GM11168 (cell line): ENCODE data around the gene CMSS1.
"Not testable (repeated sequence)": the region's sequence is repeated elsewhere in the genome, so short reads cannot be mapped to it uniquely, and the experiment has no call there.

ENCODE experiments used
- in situ Hi-C: fragments of 300-500 bp; cut with MboI; formaldehyde crosslinking; loops from one replicate; pipeline ENCODE4 v1.12.0; 2022; ENCODE audit warnings: low sequenced_read_pairs; ENCODE audit not compliant: unreplicated experiment

Gene CMSS1

DNA sequence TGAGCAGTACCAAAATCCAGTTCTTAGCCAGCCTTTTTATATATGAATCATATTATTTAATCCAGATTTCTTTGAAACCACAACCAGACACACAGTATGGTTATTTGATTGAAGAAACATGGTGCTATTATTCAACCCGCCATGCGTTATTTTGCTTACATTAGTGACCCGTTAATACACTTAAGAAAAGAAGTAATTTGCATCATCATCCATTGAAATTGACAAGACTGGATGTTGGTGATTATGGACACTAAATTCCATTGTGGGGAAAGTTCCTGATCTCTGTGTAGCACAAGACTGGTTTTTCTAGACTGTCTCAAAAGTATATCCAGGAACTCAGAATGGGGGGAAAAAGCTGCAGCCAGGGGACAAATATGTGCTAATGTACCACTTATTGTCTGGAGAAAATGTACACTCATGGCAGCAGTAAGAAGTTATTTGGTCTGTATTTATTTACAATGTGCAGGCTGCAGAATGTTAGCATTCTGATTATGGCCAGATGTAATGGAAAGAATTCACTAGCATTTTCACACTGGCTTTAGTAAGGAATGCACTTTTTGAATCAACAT, 216.3 kb downstream of the CMSS1 start:
- in situ Hi-C loops = no loop called here

DNA sequence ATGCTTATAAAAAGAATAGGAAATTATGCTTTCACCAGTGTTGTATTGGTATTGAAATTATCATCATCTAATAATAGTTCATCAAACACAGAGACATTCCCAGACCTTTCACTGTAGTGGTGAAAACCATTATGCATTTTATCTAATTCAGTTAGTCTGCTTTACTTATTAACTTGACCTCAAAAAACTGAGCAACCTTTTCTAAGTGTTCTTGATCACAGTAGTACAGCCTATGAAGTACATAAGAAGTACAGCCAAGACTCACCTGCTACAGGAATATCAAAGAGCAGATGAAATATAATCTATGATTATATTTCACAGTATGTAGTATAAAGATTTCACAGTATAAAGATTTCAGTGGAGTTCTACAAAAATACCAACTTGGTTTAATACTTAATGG, 221.4 kb downstream of the CMSS1 start:
- in situ Hi-C loops = no loop called here

DNA sequence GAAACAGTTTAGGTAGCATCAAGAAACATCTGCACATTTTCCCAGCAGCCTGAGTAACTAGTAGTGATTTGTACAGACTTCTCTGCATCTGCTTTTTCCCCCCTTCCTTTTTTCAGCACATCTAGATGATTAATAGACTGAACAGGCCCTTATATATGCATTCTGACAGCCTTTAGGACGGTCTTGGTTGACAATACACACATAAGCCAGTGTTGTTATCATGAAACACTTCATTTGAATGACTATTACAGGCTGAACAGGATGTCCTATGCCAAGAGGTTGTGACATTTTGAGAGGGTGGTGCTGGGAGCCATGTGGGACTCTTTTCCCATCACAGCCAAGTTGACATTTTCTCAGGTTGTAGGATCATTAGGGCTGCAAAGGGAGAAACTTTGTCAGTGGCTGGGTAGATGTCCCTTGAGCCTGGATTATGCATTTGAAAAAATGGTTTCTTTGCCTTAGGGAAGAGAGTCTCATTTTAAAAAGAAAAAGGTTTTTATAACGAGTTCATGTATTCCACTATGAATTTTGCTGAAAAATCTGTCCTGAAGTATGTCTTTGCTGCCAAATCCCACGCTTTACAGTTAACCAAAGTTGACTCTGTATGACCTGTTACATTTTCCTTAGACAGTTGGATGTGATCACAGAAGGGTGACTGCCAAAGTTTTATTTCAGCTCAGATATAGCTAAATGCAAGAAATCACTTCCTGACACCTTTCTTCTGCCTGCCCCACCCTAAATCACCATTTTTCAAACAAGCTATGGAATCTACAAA, 223.0 kb downstream of the CMSS1 start:
- in situ Hi-C loops = no loop called here

DNA sequence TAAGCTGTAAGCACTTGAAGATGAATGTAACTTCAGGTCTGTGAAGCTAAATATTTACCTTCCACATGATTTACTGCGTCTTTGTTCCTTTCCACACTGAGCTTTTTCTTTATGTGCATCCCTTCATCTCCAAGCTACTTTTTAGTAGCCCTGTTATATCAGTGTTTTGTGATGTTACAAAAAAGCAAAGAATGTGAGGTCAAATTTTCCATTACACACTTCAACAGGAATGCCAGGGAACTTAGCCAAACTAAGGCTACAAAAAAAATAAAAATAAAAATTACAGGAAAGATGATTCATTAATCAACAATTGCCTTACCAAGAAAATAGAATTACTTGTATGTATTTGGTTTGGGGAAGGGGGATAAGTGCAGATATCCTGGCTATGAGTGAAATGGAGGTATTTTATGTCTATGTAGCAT, 223.7 kb downstream of the CMSS1 start:
- in situ Hi-C loops = no loop called here

DNA sequence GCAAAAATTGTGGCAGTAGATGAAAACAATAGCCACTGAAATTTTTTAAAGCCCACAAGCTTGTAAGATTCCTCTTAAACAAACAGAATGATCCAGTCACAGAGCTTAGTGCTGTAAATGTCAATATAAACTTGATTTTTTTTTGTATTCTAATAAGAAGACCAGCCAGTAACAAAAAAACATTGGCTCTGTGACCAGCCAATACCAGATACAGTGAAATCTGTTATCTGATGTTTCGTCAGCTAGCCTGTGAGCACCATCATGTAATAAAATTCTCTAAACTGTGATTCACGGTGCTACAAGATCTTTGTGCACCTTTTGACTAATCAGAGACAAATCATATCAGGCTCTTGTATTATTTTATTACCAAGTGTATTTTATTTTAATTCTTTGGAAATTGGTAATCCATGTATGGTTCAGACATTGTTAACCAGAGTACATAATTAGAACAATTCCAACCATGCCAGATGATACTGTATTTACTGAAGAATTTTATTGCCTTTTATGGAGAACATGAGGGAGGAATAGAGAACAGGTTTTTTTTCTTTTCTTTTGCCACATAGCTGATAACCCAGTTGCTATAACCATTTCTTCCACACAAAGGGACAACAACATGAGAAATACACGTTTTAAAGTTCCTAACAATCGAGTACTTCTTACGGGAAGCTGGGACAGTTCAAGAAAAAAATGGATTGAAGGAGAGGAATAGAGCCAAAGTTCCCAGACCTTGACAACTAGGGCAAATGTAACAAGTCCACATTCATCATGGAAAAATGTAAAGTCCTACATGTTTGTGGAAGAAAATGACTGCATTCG, 224.7 kb downstream of the CMSS1 start:
- in situ Hi-C loops = no loop called here

DNA sequence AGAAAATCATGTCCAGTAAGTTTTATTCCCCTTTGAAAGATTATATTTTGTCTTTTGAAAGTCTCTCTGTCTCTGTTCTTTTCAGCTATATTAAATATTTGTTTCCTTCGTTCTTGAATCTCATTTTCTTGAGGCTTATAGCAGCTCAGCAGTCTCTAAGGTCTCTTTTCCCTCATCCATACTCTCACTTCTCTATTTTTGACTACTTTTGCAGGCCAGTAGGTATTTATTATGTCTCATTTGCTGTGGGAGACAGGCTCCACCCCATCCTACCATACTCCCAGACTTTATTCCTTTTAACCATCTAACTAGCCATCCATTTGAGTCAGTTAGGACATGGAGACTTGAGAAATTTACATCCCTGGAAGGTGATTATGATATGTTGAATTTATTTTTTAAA, 225.6 kb downstream of the CMSS1 start:
- in situ Hi-C loops = no loop called here

DNA sequence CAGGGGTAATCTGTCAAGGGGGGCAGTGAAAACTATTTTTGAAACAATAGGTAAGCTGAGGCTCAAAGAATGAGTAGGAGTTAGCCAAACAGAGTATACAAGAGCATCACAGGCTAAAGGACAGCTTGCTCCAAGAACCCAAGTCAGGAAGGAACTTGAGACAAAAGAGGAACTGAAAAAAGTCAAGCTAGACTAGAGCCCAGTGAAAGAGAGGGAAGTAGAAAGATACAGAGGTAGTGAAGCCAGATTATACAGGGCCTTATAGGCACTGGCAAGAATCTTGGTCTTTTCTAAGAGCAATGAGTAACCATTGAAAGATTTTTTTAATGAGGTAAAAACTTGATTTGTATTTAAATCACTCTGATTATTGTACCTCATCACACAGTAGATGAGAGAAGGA, 226.7 kb downstream of the CMSS1 start:
- in situ Hi-C loops = no loop called here

DNA sequence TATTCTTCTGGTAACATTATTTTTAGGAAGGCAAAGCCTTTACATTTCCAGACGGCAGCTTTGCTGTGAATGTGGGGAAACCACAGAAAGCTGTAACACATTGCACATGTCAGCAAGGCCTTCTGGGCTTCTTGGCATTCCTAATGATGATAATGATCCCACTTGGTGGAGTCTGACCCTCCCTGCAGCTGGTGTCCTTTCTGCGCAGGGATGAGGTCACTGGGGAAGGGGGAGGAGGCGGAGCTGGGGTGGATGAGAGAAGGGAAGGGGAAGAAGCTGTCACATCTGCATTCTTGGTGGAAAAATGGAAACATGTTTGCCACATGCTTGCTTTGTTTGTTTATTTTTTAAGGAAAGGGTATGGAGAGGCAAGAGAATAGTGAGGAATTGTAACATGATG, 228.0 kb downstream of the CMSS1 start:
- in situ Hi-C loops = no loop called here

DNA sequence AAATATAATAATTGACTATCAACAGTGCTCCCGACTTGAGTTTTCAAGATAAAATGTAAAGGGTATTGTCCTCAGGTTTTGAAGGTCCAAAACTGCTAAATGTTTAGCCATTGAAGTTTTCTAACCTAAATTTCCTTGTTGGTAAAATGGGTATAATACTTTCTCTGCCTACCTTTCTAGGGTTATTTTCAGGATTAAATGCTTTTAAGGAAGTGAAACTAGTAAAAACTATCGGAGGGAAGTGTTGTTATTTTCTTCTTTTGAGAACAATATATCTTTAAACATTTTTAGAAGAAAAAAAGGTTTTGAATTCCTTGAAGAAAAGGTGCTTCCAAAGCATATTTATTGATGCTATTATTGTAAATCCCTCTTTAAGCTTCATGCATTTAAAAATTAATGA, 229.3 kb downstream of the CMSS1 start:
- in situ Hi-C loops = no loop called here

DNA sequence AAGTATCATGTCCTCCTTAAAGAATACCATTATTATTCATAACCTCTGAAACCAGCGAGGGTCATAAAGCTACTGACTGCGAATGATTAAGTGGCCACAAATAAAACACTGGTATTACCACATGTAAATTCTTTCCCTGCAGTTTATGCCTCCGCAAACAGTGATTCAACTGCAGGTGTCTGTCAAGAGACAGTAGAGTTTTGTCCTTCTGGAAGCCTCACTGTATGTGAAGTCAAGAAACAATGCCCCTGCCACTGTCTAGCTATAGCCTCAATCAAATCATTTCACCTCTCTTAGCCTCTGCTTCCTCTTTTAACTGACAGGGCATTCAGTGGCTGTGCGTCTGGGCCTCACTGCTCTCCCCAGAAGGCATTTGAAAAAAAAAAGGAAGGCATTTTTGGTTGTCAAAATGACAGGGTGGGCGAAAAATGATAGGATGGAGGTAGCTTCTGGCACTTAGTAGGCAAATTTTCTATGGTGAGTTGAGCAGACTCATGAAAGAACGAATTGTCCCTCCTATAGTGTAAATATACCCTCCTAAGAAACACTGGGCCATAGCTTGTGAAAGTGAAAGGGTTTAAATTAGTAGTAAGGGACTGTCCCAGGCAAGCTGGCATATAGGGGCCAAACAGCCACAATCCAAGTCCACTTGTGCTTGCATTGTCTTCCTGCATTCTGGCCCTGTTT, 229.9 kb downstream of the CMSS1 start:
- in situ Hi-C loops = no loop called here

DNA sequence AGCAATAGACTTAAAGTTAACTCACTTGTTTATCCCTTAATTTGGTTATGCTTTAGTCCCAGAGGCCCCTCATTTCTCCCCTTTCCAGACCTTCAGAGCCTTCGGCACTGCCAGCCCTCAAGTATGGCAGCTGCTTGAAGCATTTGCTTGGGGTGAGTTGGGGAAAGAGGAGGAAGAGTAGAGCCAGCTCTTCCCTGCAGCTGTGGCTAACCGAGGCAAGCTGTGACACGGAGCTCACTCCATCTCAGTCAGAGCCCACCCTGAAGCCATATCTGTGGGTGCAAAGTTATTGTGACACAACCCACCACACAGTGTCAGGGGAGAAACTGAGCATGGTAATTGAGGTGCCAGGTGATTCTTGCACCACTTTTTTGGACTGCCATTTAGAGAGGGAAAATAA, 230.6 kb downstream of the CMSS1 start:
- in situ Hi-C loops = no loop called here

DNA sequence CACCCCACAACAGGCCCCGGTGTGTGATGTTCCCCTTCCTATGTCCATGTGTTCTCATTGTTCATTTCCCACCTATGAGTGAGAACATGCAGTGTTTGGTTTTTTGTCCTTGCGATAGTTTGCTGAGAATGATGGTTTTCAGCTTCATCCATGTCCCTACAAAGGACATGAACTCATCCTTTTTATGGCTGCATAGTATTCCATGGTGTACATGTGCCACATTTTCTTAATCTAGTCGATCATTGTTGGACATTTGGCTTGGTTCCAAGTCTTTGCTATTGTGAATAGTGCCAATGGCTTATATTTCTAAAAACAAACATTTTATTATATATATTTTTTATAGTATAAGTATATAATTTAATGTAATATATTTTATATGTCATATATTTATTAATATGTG, 233.9 kb downstream of the CMSS1 start:
- in situ Hi-C loops = not testable (repeated sequence)

DNA sequence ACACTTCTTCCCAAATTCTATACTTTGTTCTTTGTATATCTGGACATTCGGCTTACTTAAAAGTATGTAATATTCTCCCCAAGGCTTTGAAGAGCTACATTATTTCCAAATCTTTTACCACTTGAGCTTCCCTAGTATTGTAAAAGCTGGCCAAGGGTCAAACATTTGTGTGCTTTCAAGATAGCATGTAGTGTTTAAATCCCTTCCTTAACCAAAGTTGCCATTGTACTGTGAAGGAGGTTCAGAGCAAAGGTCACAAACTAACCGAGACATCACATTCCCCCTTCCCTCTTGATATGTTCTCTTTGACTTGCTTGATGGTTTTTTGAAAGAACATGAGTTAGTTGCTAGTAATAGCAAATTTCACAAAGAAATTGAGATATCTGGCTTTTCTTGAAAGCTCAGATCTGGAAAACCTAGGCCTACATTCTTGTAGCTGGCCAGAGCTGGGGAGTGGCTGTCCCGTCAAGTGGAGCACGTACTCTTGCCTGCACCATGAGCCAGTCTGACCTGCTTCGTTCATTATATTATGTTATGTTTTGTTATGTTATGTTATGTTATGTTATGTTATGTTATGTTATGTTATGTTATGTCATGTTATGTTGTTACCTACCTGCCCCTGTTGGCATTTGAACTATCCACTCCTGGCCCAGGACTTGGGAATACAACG, 236.4 kb downstream of the CMSS1 start:
- in situ Hi-C loops = no loop called here

DNA sequence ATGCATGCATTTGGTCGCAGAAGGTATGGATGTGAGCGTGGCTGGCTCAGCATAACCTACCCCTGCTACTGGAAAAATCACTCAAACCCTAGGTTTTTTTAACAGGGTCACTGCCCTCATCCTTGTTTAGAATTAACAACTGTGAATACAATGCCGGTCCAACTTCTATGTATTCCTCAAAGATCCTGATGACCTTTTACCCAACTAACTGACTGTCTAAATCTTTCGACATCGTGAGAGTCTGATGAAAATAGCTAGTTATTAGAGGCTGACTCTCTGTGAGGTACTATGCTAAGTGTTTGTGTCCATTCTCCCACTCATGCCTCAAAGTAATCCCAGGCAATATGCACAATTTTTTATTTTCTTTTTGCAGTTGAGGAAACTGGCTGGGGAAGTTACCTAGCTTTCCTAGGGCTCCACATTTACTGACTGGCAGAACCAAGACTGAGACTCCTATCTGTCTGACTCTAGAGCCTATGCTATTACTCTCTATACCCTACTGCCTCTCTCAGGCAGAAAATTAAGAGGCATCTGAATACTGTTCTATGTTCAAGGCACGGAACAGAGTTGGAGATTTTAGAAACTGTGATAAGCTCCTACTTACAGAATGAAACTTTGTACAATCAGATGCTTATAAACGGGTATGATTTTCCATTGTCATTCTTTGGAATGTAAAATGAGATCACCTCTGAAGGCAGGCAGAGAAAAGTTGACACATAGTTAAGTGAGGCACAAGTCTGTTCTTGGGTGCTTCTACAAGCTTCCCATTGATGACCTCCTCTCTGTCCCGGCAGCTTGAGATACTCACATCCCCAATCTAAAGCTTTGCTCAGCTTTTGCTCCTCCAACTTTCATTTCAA, 240.3 kb downstream of the CMSS1 start:
- in situ Hi-C loops = no loop called here

DNA sequence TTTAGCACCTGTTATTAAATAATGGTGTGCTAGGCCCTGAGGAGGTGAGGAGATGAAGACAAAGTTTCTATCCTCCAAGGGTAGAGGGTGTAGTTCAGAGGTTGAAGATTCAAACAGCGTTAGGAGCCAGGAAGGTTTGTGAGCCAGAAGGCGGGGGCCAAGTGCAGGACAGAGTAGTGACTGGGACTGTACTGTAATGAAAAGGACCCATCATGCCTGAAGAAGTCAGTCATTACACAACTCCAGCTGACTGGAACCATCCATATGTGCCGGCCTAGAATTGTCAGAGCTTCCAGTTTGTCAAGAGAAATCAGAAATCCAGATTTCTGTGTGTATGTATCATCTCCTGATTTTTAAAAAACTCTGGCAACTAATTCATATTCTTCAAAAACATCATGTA, 241.8 kb downstream of the CMSS1 start:
- in situ Hi-C loops = no loop called here

DNA sequence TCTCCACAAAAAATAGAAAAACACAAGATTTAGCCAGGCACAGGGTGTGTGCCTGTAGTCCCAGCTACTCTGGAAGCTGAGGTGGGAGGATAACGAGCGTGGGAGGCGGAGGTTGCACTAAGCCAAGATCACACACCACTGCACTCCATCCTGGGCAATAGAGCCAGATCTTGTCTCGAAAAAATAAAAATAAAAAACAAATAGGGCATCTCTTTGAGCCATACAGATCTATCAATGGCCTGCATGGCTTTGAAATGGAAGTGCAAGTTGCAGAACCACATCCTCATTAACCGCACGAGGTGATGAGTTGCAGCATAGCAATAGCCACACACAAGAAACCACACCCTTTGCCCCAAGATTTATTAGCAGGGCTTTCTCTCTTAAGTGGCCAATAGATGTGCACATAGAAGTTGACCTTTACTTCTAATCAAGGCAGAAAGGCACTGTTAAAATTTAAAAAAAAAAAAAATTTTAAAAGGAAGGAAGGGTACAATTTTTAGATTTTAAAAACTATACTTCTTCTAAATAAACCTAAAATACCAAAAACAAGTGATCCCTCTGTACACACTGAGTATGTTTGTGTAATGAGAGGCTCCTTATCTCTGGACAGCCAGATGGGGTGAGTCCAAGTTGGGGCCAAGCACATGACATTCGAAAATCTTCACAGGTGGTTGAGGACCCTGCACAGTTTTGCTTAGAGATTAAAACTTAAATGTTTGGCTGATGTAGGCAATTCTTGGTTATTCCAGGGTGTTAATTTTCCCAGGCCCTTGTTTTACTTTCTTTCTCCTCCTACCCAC, 243.2 kb downstream of the CMSS1 start:
- in situ Hi-C loops = no loop called here

DNA sequence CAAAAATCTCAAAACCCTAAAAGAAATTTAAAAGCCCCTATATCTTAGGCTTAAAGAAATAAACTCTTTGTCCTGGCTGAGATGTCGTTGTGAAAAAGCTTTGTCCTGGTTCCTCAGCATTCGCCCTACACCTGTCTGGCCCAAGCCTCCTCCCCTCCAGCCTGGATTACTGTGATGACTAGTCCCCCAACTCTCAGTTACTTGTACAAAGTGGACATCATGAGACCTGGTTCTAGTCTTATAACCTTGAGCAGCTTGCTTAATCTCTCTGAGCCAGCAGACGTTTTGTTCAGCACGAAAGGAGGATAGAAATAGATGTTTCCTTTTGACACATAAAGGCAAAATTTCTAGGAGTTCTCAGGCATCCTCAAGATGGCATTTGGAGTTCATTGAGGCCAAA, 245.0 kb downstream of the CMSS1 start:
- in situ Hi-C loops = no loop called here

DNA sequence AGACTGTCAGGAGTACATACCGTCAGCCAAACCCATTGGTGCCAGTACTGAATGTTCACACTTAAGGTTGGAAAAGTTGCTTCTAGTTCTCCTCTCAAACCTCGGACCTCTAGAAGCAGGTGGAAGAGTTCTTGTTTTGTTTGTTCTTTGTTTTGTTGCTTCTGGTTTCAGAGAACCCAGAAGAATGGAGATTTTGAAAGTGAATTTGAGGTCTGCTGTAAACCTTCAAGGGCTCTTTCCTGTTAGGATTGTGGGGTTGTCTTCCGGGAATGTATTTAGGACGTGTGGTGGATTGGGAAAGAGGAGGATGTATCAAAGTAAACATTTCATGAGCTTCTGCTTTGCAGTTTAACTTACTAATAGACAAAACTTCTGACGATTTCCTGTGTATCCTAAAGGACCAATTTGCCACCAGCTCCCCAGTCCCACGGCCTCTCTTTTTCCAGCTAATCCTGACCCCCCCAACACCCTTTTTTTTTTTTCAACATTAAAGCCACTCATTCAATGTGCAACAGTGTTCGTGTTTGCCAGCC, 246.3 kb downstream of the CMSS1 start:
- in situ Hi-C loops = no loop called here
